Measurements from ENCODE around the gene TCEAL4. TPM values are rescaled to one million over a fixed set of nuclear protein-coding genes. Genes with fewer than 3 reads are reported as not detected.
A peak's percentile ranks its signal among the peaks of the same experiment; 100 is the strongest.
"Not testable (repeated sequence)": the region's sequence is repeated elsewhere in the genome, so short reads cannot be mapped to it uniquely, and the experiment has no call there.

The TCEAL4 gene
- total RNA-seq, 8 experiments from 2014 or later = 55.7 to 147 (median 80.2) TPM

DNA sequence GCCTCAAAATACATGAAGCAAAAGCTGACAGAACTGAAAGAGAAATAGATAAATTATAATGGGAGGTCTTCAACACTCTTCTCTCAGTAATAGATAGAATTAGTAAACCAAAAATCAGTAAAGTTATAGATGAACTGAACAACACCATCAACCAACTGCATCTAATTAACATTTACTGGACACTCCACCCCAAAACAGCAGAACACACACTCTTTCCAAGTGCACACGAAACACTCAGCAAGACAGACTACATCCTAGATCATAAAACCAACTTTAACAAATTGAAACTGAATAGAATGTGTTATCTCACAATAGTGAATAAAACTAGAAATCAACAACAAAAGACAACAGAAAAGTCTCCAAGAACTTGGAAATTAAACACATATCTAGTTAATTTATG lies 25.1 kb upstream of the TCEAL4 start:
- ATAC-seq (replicated peaks in 6 of 8) = peak in 2 of 8 experiments; percentile 66 to 73
- WGBS, 10 experiments = 0 to 38% (median 10%) methylated on average over 1 of the region's 1 CpG; no CpG with 5 or more reads in 5 of the 10 experiments
- Histone ChIP-seq H3K4me1 (replicated peaks in 1 of 2) (no peaks in the 10 kb centered on the region), H3K4me3 (no peak overlapping the region), H3K27ac (no peak overlapping the region)
- in situ Hi-C loops (cut with MboI; ENCODE audit: low pct_unique_long_range_greater_than_20kb in 2 of 9, low sequenced_read_pairs in 9 of 9, unreplicated experiment in 9 of 9) = no loop called here

DNA sequence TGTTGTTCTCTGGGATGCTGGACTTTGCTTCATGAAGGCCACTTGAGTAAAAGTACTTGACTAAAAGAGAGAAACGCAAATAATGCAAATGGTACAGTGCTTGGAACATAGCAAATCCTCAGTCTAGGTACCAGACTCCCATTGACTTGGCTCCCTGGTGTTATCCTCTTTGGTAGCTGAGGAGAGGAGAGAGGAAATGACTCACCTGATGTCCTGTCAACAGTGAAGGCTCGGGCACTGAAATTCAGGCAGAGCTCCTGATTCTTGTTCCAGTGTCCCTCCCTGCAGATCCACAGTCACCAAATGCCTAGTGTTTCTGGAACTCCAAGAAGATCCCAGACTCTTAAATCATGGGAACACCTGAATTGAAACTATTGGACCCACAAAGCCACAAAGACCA lies 22.5 kb upstream of the TCEAL4 start:
- in situ Hi-C loops (cut with MboI; ENCODE audit: low pct_unique_long_range_greater_than_20kb in 2 of 9, low sequenced_read_pairs in 9 of 9, unreplicated experiment in 9 of 9) = no loop called here

DNA sequence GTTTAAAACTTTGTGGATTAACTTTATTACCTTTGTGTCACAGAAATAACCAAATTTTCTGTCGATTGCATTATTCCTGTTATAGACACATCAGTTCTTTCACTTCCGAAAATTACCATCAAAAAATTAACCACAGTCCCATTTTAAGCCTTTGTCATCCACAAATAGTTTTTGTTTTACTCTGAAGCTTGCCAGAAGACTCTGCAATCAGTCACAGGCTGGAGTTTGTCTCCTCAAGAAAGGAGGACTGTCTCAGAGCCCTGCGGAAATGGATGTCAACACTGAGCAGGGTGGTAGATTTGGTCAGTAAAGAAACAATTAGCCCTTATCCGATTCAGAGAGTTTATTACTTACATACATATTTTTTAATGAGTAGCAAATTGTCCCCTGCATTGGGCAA lies 20.1 kb upstream of the TCEAL4 start:
- Histone ChIP-seq H3K27ac (no peak overlapping the region), H3K4me1 (replicated peaks in 1 of 2) (no peaks in the 10 kb centered on the region), H3K4me3 (no peak overlapping the region)
- ATAC-seq (replicated peaks in 6 of 8) = no peak
- in situ Hi-C loops (cut with MboI; ENCODE audit: low pct_unique_long_range_greater_than_20kb in 2 of 9, low sequenced_read_pairs in 9 of 9, unreplicated experiment in 9 of 9) = no loop called here
- 8 to 83% (median 57%) methylated on average over 1 to 4 of the region's 4 CpGs; no CpG with 5 or more reads in 1 of the 10 experiments for WGBS, 10 experiments

More for the DNA sequence above, 22.5 kb upstream of the TCEAL4 start:
- no peak overlapping the region for H3K4me3 ChIP-seq
- 0 to 40% methylated on average over 1 of the region's 2 CpGs; no CpG with 5 or more reads in 8 of the 10 experiments for WGBS, 10 experiments
- H3K27ac ChIP-seq = no peak overlapping the region
- H3K4me1 ChIP-seq (replicated peaks in 1 of 2) = no peaks in the 10 kb centered on the region
- ATAC-seq (replicated peaks in 6 of 8) = no peak

DNA sequence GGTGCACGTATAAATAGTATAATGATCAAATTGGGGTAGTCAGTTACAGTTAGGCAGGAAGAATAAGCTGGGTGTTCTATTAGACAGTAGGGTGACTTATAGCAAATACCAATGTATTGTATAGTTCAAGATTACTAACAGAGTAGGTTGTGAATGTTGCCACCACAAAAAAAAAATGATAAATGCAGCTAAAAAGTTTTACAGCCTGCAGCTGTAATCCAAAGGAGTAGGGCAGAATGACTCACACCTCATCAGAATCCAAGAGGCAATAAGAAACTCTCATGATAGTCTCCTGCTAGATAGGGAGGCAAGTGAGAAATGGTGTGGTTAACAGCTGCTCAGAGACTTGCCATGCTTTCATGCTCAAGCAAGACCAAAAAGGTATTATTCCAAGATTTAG lies 19.6 kb upstream of the TCEAL4 start:
- Histone ChIP-seq H3K4me3 (no peak overlapping the region), H3K27ac (no peak overlapping the region), H3K4me1 (replicated peaks in 1 of 2) (no peaks in the 10 kb centered on the region)
- ATAC-seq (replicated peaks in 6 of 8) = peak in 2 of 8 experiments; percentile 82 to 88
- WGBS, 10 experiments = 8 to 33% (median 17%) methylated on average over 1 of the region's 1 CpG; no CpG with 5 or more reads in 7 of the 10 experiments
- in situ Hi-C loops (cut with MboI; ENCODE audit: low pct_unique_long_range_greater_than_20kb in 2 of 9, low sequenced_read_pairs in 9 of 9, unreplicated experiment in 9 of 9) = no loop called here

DNA sequence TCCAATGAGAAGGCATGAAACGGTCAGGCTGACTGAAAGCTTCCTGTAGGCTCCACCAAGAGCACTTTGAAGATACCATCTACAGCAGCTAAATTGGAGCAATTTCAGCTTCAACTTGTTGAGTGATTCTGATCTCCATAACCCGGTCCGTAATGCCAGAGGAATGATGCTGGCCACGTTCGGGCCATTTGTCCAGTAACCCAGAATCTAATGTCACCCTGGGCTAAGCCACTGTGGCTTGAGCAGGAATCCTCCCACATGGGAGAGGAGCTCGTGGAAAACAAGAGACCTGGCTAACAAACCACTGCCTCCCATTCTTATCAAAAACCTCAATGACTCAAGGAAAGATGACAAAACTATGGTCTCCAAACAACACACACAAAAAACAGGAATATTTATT lies 14.2 kb upstream of the TCEAL4 start:
- no peak overlapping the region for H3K27ac ChIP-seq

DNA sequence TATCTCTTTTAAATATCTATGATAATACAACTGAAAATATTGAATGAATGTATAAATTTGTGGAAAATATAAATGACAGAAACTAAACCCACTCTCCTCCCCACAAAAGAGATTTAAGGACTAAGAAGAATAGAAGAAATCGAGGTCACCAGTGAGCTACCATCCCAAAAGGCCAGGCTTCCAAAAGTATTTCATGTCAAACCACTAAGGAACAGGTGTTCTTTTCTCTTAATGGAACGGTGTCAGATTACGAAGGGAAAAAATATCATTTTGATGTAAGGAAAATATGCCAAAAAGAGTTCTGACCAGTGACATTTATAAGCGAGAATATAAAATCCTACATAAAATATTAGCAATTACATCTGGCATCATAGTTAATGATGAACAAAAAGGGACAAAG lies 13.6 kb upstream of the TCEAL4 start:
- Histone ChIP-seq H3K4me1 (replicated peaks in 1 of 2) (no peaks in the 10 kb centered on the region), H3K4me3 (no peak overlapping the region), H3K27ac (no peak overlapping the region)
- no peak for ATAC-seq (replicated peaks in 6 of 8)
- in situ Hi-C loops (cut with MboI; ENCODE audit: low pct_unique_long_range_greater_than_20kb in 2 of 9, low sequenced_read_pairs in 9 of 9, unreplicated experiment in 9 of 9) = no loop called here
- 47 to 100% (median 88%) methylated on average over 1 to 4 of the region's 4 CpGs; no CpG with 5 or more reads in 2 of the 10 experiments for WGBS, 10 experiments

More for the DNA sequence above, 14.2 kb upstream of the TCEAL4 start:
- in situ Hi-C loops (cut with MboI; ENCODE audit: low pct_unique_long_range_greater_than_20kb in 2 of 9, low sequenced_read_pairs in 9 of 9, unreplicated experiment in 9 of 9) = no loop called here
- no peak for ATAC-seq (replicated peaks in 6 of 8)
- WGBS, 10 experiments = 25 to 100% (median 68%) methylated on average over 1 to 5 of the region's 6 CpGs; no CpG with 5 or more reads in 6 of the 10 experiments
- H3K4me1 ChIP-seq (replicated peaks in 1 of 2) = no peaks in the 10 kb centered on the region
- no peak overlapping the region for H3K4me3 ChIP-seq

DNA sequence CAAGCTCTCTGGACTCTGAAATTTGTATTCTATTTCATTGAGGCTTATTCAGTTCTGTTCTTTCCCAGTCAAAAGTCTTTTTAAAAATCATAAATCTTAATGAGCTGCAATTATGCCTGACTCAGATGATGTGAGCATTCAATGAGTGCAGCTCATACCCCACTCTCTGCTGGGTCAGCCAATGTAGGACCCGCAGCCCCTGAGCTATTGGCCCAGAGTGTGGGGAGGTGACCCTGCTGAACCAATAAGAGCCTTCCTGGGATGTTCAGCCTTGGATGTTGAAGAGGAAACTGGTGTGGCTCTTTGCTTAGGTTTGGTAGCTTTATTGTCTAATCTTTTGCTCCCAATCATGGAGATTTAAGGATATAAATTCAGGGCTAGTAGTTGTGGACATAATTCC lies 12.1 kb upstream of the TCEAL4 start:
- in situ Hi-C loops (cut with MboI; ENCODE audit: low pct_unique_long_range_greater_than_20kb in 2 of 9, low sequenced_read_pairs in 9 of 9, unreplicated experiment in 9 of 9) = no loop called here
- H3K4me3 ChIP-seq = no peak overlapping the region
- no peaks in the 10 kb centered on the region for H3K4me1 ChIP-seq (replicated peaks in 1 of 2)
- no peak overlapping the region for H3K27ac ChIP-seq
- WGBS, 10 experiments = 33 to 40% methylated on average over 1 of the region's 1 CpG; no CpG with 5 or more reads in 8 of the 10 experiments
- ATAC-seq (replicated peaks in 6 of 8) = peak in 2 of 8 experiments; percentile 66 to 73

DNA sequence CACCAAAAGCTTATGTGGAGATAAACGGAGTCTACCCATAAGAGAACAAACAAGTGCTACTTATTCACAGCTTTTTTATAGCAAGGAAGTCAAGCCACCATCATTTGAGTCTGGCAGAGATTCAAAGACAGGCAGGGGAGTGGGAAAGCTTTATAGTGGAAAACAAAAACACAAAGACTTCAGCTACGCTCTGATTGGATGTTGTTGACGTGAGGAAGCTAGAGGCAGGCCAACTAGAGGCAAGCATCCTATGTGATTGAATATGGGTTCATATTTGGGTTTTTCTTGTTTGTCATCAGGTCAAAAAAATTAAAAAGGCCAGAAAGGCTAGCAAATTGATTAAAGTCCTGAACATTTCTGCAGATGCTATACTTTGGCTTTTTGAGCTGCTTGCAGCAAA lies 719 bp upstream of the TCEAL4 start:
- in situ Hi-C loops (cut with MboI; ENCODE audit: low pct_unique_long_range_greater_than_20kb in 2 of 9, low sequenced_read_pairs in 9 of 9, unreplicated experiment in 9 of 9) = no loop called here
- no peak for ATAC-seq (replicated peaks in 6 of 8)

DNA sequence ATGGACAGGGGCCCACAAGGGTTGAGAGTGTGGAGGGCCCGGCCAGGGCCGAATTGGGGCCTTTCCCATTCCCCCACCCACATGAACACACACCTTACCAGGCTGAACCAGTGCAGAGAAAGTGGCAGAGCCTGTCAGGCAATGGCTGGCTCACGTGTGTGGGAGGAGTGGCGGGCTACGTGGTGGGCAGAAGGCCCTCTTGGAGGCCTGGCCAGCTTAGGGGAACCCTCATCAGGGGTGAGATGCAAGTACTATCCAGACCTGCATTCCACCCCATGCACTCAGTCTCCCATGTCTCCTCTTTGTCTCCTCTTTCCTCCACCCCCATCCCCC lies 965 bp downstream of the TCEAL4 start:
- WGBS, 10 experiments = no CpG with 5 or more reads among the region's 5 CpGs
- peak overlapping the region; percentile 55 to 100 (median 67) for H3K4me3 ChIP-seq
- in situ Hi-C loops (cut with MboI; ENCODE audit: low pct_unique_long_range_greater_than_20kb in 2 of 9, low sequenced_read_pairs in 9 of 9, unreplicated experiment in 9 of 9) = no loop called here
- peak overlapping the region; percentile 85 for H3K27ac ChIP-seq
- H3K4me1 ChIP-seq (replicated peaks in 1 of 2) = peaks cover 6% of the 10 kb centered on the region in 2 donors
- ATAC-seq (replicated peaks in 6 of 8) = peak; percentile 14 to 41 (median 28)

More for the DNA sequence above, 719 bp upstream of the TCEAL4 start:
- 21 to 80% (median 63%) methylated on average over 1 to 3 of the region's 3 CpGs; no CpG with 5 or more reads in 6 of the 10 experiments for WGBS, 10 experiments
- no peak overlapping the region for H3K27ac ChIP-seq
- peaks cover 6% of the 10 kb centered on the region in 2 donors for H3K4me1 ChIP-seq (replicated peaks in 1 of 2)
- H3K4me3 ChIP-seq = peak overlapping the region in 3 of 5 donors; percentile 55 to 67 (median 65)

DNA sequence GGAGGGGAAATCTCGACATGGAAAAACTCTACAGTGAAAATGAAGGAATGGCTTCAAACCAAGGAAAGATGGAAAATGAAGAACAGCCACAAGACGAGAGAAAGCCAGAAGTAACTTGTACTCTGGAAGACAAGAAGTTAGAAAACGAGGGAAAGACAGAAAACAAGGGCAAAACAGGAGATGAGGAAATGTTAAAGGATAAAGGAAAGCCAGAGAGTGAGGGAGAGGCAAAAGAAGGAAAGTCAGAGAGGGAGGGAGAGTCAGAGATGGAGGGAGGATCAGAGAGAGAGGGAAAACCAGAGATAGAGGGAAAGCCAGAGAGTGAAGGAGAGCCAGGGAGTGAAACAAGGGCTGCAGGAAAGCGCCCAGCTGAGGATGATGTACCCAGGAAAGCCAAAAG lies 1.3 kb downstream of the TCEAL4 start:
- no peak for ATAC-seq (replicated peaks in 6 of 8)
- in situ Hi-C loops (cut with MboI; ENCODE audit: low pct_unique_long_range_greater_than_20kb in 2 of 9, low sequenced_read_pairs in 9 of 9, unreplicated experiment in 9 of 9) = no loop called here
- no peak overlapping the region for H3K27ac ChIP-seq
- peak overlapping the region; percentile 55 to 100 (median 67) for H3K4me3 ChIP-seq
- H3K4me1 ChIP-seq (replicated peaks in 1 of 2) = peaks cover 6% of the 10 kb centered on the region in 2 donors
- WGBS, 10 experiments = 16 to 100% (median 53%) methylated on average over 1 to 4 of the region's 4 CpGs; no CpG with 5 or more reads in 4 of the 10 experiments

DNA sequence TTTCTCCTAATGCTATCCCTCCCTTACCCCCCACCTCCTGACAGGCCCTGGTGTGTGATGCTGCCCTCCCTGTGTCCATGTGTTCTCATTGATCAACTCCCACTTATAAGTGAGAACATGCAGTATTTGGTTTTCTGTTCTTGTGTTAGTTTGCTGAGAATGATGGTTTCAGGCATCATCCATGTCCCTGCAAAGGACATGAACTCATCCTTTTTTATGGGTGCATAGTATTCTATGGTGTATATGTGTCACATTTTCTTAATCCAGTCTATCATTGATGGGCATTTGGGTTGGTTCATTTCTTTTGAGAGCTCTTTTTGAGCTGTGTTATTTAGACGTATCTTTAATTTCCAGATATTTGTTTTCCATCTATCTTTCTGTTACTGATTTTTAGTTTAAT lies 7.0 kb downstream of the TCEAL4 start:
- H3K27ac ChIP-seq; ATAC-seq (replicated peaks in 6 of 8); in situ Hi-C loops (cut with MboI; ENCODE audit: low pct_unique_long_range_greater_than_20kb in 2 of 9, low sequenced_read_pairs in 9 of 9, unreplicated experiment in 9 of 9); H3K4me3 ChIP-seq; H3K4me1 ChIP-seq (replicated peaks in 1 of 2): not testable (repeated sequence)
- WGBS, 10 experiments = 70 to 100% (median 100%) methylated on average over 1 of the region's 1 CpG; no CpG with 5 or more reads in 3 of the 10 experiments

DNA sequence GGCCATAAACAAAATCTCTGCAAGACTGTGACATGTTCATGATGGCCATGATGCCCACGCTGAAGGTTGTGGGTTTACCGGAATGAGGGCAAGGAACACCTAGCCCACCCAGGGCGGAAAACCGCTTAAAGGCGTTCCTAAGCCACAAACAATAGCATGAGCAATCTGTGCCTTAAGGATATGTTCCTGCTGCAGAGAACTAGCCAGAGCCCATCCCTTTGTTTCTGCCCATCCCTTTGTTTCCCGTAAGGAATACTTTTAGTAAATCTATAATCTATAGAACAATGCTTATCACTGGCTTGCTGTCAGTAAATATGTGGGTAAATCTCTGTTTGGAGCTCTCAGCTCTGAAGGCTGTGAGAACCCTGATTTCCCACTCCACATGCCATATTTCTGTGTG lies 9.9 kb downstream of the TCEAL4 start:
- ATAC-seq (replicated peaks in 6 of 8); H3K4me1 ChIP-seq (replicated peaks in 1 of 2); H3K4me3 ChIP-seq; in situ Hi-C loops (cut with MboI; ENCODE audit: low pct_unique_long_range_greater_than_20kb in 2 of 9, low sequenced_read_pairs in 9 of 9, unreplicated experiment in 9 of 9); H3K27ac ChIP-seq: not testable (repeated sequence)
- 57 to 93% (median 60%) methylated on average over 1 to 3 of the region's 6 CpGs; no CpG with 5 or more reads in 7 of the 10 experiments for WGBS, 10 experiments

DNA sequence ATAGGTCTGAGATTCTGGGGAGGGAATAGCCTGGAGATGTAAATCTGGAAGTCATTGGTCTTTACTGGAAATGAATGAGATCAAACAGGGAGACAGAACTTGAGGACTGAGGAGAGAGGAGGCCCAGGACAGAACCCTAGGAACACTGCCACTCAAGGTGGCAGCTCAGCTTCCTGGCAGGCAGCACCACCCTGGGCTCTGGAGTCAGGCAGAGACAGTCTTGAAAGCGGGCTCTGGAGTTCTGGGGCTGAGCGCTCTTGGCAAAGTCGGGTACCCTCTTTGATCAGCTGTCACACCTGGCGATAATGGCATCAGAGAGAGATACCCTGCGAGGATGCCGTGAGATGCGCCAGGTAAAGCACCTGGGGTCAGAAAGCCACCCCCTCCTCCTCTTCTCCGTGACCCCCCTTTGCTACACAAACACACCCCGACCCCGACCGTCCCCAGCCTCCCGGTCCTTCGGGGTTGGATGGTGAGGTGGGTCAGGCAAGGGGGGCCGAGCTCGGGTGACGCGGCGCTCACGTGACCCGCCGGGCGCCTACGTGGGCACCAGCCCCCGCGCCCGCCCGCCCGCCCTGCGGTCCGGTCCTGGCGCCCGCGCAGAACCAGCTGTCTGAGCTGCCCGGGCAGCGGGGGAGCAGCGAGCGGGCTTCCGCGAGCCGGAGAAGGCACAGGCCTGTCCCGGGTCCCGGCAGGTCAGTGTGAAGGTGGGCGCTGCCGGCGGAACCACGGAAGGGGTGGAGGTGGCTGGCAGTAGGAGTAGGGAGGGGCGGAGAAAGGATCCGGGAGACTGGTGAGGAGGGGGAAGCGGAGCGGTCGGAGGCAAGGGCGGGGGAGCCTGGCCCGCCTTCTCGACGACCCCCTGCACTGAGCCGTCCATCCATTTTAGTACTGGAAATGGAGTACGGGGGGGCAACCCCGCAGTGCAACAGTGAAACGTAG lies 22.3 kb downstream of the TCEAL4 start, which contains the start of gene TCEAL3:
TCEAL3 (plus strand) TSS at position 600 of the 942 bp plus-strand sequence. CDS start 1,102 bp downstream, outside the sequence.
- ATAC-seq (replicated peaks in 6 of 8) = peak; percentile 78 to 94 (median 92)
- in situ Hi-C loops (cut with MboI; ENCODE audit: low pct_unique_long_range_greater_than_20kb in 2 of 9, low sequenced_read_pairs in 9 of 9, unreplicated experiment in 9 of 9) = no loop called here
- H3K4me1 ChIP-seq (replicated peaks in 1 of 2) = no peaks in the 10 kb centered on the region
- peak within 1 kb of the TSS; percentile 89 to 90 for H3K27ac ChIP-seq
- WGBS, 10 experiments = 0 to 60% (median 27%) methylated on average over 1 to 7 of the region's 59 CpGs; no CpG with 5 or more reads in 7 of the 10 experiments
- peak within 1 kb of the TSS; percentile 51 to 87 (median 79) for H3K4me3 ChIP-seq
